RWPE1 (cell line): ENCODE data around the gene TTLL1.
"Not testable (repeated sequence)": the region's sequence is repeated elsewhere in the genome, so short reads cannot be mapped to it uniquely, and the experiment has no call there.

ENCODE experiments used
- CTCF ChIA-PET: fragments of 350-600 bp; sonication (Branson Sonifier 250); formaldehyde crosslinking; extraction: SDS; loops from one replicate; lab custom pipeline; 2021; lab: Yijun Ruan, JAX
- POLR2A ChIA-PET: fragments of 400-600 bp; formaldehyde crosslinking; extraction: SDS; loops from one replicate; lab custom pipeline; 2020; ENCODE audit warnings: antibody characterized with exemption; ENCODE audit not compliant: low non-redundant PET; lab: Yijun Ruan, JAX
- DNase-seq: peaks from one replicate; pipeline ENCODE4 v3.0.0; 2012; ENCODE audit warnings: low spot score
- H3K27ac ChIP-seq: fragments of 450-650 bp; 2 replicates; pipeline ENCODE4 v1.5.1; 2017
- CTCF ChIP-seq: fragments of 450-650 bp; conservative IDR thresholded peaks from 2 replicates; pipeline ENCODE4 v1.5.1; 2017; ENCODE audit warnings: low read depth, mild to moderate bottlenecking

Gene TTLL1

GRCh38 chr22:43001271-43002201, 87.7 kb downstream of the TTLL1 start:
- CTCF ChIA-PET, result interaction anchor here (0.6 kb wide), 2 partner anchors 59 to 557 kb away, joined by 3 read pairs; no protein-coding TSS in a partner anchor
- no peak for DNase-seq
- H3K27ac ChIP-seq, result peak overlapping the region; percentile 74
- TF ChIP-seq CTCF, result no peak
- POLR2A ChIA-PET, result interaction anchor here (2.0 kb wide), 1 partner anchor 13 kb away, joined by 4 read pairs; the partner anchor contains the start of gene PACSIN2

- TF ChIP-seq CTCF, result no peak
- DNase-seq, result no peak
- POLR2A ChIA-PET, result interaction anchor here (2.0 kb wide), 1 partner anchor 14 kb away, joined by 4 read pairs; the partner anchor contains the start of gene PACSIN2
- H3K27ac ChIP-seq, result peak overlapping the region; percentile 74
- CTCF ChIA-PET, result no interaction called here
Measured at GRCh38 chr22:43000441-43001175, 88.6 kb downstream of the TTLL1 start.

GRCh38 chr22:42997582-42998090, 91.6 kb downstream of the TTLL1 start:
- CTCF ChIA-PET, result no interaction called here
- no peak for TF ChIP-seq CTCF
- H3K27ac ChIP-seq, result peak overlapping the region; percentile 91
- POLR2A ChIA-PET, result no interaction called here
- DNase-seq, result no peak

- no peak for DNase-seq
- H3K27ac ChIP-seq, result peak overlapping the region; percentile 91
- POLR2A ChIA-PET, result no interaction called here
- CTCF ChIA-PET, result no interaction called here
- no peak for TF ChIP-seq CTCF
Measured at GRCh38 chr22:42996646-42997365, 92.4 kb downstream of the TTLL1 start.

- POLR2A ChIA-PET, DNase-seq: not testable (repeated sequence)
- CTCF ChIA-PET, result interaction anchor here (0.7 kb wide), 1 partner anchor 1306 kb away, joined by 3 read pairs; no protein-coding TSS in a partner anchor
- H3K27ac ChIP-seq, result peak overlapping the region; percentile 91
Measured at GRCh38 chr22:42995654-42996053, 93.5 kb downstream of the TTLL1 start.

DNA sequence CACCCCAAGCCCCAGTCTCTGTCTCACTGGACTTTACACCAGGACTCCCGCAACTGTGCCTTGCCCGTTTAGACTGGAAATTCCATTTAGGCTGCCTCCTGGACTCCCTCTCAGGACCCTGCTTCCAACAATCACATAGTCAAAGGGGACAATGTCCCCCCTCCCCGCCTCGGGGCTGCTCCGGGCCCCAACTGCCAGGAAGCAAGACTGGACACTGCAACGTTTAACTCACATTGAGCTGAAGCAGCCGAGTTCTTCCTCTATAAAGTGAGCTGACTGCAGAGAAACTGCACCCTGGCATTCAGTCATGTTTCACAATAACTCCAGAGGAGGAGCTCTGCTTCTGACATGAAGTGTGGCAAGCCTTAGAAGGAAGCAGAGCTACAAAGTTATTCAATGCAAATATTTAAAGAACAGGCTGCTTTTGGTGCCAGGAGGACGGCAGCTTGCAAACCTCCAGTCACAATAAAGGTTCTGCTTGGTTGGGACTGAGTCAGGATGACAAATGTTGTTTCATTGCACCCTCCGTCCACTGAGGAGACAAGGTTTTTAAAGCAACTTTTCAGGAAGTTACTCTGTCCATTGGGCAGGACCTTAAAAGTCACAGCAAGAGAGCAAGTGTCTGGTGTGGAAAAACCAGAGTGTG, 94.2 kb downstream of the TTLL1 start:
- H3K27ac ChIP-seq, result peak overlapping the region; percentile 91
- DNase-seq, result peak; percentile 65
- no peak for TF ChIP-seq CTCF
- ChIA-PET POLR2A (no interaction called here), CTCF (no interaction called here)
